DMS 273 (cell line): Measurements from ENCODE around the gene TNFRSF12A.
A peak's percentile ranks its signal among the peaks of the same experiment; 100 is the strongest.

ENCODE experiments used
- DNase-seq: peaks from one replicate; lab custom pipeline; 2025; ENCODE audit not compliant: unreplicated experiment; lab: John Stamatoyannopoulos, UW

The TNFRSF12A gene

GRCh38 chr16:2985893-2986355 is 34.2 kb upstream of the TNFRSF12A start:
- DNase-seq, result peak; percentile 98

GRCh38 chr16:2986623-2987188 is 33.5 kb upstream of the TNFRSF12A start:
- DNase-seq, result no peak

DNA sequence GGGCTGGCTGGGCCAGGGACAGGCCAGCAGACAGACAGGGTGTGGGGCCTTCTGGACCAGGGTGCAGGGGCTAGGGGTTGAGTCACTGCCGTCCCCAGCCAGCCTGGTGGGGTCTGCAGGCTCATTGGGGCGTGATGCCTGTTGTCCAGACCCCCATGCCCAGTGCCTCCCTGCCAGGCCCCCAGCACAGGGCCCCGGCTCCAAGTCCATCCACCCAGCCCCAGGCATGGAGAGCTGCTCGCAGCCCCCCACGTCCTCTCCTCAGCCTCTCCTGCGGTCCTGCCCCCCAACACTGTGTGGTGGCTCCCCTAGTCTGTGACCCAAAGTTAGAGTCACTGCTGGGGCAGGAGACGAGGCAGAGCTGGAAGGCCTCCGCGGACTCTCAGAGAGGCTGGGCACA is 32.9 kb upstream of the TNFRSF12A start:
- no peak for DNase-seq

DNA sequence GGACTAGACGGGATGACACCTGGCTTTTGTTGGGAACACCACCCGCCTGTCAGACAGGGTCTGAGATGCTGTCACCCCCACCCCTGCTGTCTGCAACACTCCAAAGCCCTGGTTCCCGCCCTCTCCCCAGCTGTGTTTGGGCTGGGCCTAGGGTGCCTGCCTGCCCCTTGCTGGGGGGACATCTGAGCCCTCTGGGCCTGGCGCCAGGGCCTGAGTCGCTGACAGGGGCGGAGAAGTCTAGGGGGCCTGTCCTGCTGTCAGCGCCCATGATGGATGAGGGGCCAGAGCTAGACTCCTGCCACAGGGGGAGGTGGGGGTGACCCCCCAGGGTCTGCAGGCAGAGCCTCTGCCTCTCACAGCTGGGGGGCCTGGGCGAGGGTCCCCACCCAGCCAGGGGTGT is 32.3 kb upstream of the TNFRSF12A start:
- DNase-seq, result peak; percentile 88

DNA sequence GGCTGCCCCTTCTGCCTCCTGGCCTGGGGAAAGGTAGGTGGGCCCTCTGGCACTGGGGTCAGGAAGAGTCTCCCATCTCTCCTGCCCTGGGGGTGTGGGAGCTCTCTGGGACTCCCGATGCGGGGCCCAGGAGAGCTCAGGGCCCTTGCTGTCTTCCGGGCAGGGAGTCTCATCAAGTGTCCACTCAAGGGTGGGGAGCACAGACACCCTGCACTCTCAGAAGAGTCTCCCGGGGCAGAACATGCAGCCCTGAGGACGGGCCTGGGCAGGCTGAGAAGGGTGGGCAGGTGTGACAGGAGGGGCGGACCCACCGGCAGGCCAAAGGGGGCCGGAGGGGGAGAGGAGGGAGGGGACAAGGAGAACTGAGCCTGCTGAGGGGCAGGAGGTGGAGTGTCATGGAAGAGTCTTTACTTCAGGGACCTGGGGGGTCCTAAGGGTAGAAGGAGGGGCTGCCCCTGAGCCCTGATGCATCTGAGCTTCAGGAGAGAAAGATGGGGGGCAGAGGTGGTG is 31.5 kb upstream of the TNFRSF12A start:
- no peak for DNase-seq

DNA sequence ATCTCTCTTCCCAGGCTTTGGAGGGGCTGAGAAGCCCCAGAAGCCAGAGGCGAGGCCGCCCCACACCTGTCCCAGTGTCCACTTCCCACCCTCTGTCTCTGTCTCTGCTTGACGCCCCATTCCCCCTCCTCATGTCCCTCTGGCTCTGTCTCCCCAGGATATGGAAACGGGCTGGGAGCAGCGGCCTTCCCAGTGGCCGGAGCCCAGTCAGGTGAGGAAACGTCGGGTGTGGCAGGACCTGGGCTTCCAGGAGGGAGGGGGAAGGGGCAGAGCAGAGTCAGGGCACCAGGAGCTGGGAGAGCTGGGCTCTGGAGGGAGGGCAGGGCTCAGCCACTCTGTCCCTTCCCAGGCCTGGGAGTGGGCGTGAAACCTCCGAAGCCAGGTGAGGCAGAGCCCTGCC is 29.3 kb upstream of the TNFRSF12A start:
- no peak for DNase-seq

DNA sequence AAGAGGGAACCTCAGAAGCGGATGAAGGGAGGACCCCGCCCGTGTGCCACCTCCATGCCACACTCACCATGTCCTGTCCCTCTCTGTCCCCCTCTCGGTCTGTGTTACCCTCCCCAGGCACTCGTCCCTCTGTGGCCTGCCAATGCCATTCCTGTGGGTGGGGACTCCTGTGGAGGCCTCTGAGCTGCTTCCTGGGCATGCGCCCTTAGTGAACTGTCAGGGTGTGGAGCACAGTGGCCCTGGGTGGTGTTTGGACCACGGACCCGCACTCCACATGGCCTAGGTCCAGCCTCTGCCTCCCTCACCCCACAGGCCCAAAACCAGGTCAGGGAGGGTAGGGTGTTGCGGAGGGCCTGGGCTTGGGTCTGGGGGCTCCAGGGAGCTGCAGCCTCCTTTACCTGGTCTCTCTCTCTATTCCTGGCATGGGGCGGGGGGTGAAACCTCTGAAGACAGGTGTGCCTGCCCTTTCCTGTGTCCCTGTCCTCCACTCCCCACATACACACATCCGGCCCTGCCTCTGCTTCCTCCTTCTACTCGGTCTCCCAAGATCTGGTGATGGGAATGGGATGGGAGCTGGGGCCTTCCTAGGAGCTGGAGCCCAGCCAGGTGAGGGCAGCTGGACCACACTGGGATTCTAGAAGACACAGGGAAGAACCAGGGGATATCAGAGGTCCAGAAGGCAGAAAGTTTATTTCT is 28.5 kb upstream of the TNFRSF12A start:
- DNase-seq, result no peak

DNA sequence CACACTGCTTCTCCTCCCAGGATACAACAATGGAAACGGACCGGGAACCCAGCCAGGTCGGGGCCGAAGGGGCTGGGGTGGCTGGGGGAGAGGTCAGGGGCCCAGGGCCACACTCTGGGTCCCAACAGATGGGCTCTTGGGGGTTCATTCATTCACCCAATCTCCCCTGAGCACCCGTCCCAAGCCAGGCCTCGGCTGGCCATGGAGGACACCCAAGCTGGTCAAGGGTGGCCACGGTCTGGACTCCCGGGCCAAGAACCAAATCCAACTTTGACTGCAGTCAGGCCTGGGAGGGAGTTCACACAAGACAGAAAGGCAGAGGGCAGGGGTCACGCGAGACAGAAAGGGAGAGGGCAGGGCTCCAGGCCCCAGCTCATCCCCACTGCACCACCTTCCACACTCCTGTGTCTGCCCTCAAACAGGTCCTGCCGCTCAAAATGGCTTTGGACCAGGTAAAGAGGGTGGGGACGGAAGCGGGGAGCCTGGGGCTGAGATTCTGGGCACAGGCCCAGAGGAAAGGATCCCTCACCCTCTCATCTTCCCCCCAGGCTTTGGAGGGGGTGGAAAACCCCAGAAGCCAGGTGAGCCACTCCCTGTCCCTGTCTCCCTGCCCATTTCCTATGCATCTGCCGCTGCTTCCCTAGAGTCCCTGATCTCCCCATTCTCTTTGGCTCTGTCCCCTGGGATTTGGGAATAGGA is 27.6 kb upstream of the TNFRSF12A start:
- DNase-seq, result no peak

DNA sequence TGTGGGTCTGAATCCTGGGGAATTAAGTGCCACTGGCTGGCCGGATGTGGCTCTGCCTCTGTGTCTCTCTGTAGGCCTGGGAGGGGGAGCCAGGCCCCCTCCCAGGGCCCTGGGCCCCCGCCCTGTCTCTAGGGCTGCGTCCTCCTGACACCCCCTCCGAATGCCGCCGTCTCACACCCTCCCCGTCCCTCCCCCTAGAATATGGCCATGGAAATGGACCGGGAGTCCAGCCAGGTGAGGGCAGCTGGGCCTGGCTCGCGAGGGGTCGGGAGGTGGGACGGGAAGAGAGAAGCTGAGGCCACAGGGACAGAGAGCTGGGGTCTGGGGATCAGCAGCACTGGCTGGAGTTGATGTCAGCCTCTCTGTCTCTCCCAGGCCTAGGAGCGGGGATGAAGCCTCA is 23.9 kb upstream of the TNFRSF12A start:
- DNase-seq, result no peak

DNA sequence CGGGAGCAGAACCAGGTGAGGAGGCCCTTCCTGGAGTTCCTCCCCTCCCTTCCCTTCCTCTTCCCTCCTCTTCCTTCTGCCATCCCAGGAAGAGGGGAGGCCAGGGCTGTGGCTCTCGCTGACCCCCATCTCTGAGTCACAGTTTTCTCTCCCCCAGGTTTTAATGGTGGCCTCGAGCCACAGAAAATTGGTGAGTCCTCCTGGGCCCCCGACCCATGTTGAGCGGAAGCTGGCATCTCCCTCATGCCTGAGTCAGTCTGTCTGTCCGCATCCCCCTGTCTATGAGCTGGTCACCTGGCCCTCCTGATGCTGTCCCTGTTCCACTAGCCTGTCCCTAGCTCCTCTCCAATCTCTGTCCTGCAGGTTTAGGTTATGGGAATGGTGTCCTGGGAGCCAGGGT is 20.2 kb upstream of the TNFRSF12A start:
- DNase-seq, result no peak

GRCh38 chr16:3000540-3000939 is 19.6 kb upstream of the TNFRSF12A start:
- no peak for DNase-seq

DNA sequence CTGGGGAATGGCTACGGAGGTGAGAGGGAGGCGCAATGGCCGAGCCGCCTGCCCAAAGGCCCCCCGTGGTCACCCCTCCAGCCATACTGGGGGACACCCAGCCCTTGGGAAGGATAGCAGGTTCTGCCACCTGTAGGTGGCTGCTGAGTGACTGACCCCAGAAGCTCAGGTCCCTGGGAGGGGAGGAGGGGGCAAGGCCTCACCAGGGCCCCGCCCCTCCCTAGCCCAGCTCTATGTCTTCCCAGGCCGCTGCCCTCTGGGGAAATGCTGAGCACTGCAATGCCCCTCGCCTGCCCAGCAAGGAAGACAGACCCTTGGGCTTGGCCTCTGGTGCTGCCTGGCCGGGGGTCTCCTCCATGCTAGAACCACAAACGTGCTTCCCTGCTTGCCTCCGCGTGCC is 18.9 kb upstream of the TNFRSF12A start:
- no peak for DNase-seq

DNA sequence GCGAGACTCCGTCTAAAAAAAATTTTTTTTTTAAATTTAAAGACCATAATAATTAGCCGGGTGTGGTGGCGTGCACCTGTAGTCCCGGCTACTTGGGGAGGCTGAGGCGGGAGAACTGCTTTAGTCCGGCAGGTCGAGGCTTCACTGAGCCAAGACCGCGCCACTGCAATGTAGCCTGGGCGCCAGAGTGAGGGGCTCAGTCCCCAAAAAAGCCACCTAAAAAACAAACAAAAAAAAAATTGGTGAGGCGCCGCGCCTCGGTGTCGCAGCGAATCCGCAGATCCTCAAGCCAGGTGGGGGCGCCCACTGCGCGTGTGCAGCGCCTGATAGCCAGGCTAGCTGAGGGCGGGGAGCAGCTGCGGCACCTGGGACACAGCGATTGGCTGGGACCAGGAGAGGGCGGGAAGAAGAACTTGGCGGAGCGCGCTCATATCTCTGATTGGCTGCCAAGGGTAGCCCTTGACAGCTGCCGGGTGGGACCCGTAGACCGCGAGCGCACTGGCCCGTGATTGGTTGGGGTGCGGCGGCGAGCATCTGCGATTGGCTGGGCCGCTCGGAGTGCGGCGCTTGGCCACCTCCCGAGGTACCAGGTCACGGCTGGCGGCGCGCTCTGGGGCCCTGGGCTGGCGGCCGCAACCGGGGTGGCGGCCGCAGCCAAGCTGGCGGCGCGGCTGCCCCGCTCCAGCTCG is 16.4 kb upstream of the TNFRSF12A start:
- peak; percentile 99 for DNase-seq

- peak; percentile 74 for DNase-seq
These were observed 15.8 kb upstream of the TNFRSF12A start for GRCh38 chr16:3004319-3004718.

DNA sequence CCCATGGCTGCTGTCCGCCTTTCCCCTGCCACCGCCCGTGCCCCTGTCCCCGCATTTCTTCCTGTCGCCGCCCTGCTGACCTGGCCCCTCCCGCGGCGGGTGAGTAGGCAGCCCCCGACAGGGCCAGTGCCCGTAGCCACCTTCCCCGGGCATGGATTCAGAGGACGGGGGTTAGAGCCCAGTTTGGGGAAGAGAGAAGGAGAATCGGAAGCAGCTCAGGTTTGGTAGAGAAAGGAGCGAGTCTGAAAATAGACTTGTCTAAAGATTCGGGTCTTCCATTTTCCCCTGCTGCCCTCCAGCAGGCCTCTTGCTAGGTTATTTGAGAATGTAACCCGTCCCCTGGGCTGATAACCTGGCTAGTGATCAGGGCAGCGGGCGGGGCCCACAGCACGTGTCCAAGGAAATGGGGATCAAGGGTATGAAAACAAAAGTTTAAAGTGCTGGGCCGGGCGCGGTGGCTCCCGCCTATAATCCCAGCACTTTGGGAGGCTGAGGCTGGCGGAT is 15.3 kb upstream of the TNFRSF12A start:
- peak; percentile 69 for DNase-seq

DNA sequence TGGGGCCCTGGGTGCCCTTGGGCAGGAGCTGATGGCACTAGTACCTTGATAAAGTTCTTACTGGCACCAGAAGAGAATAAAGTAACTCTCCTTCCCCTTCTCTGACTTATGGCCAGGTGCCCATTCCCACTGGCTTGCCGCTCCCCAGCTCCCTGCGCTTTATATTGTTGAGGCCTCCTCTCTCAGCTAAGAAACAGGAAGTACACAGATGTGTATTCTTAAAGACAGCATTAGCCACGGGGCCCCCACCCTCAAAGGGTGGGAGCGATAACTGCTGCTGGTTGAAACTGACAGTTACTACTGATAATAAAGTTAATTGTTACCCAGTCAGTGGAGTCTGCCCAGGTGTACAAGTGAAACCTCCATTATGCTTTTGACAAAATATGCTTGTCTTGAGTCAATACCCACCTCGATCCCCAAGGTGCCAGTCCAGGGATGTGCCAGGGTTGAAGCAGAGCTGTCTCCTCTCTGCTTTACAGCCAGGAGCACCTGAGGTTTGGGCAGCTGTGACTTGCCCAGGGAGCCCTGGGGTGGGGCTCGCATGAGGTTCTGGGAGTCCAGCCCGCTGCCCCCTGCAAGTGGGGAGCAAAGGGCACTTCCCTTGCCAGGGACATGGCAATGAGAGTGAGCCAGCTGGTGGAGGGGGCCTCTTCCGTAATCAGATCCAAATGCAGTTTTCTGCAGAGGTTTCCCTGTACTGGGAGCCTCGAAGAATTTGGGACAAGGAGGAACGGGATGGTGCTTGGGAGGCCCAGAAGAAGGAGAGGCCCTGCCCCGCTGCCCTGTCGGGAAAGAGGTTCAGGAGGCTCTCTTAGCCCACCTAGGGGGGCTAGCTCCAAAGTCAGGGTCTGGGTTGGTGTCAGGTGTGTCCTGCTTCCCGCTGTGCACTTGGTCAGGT is 12.9 kb upstream of the TNFRSF12A start:
- DNase-seq, result no peak

- DNase-seq, result no peak
These were observed 12.0 kb upstream of the TNFRSF12A start for GRCh38 chr16:3007957-3008689.

DNA sequence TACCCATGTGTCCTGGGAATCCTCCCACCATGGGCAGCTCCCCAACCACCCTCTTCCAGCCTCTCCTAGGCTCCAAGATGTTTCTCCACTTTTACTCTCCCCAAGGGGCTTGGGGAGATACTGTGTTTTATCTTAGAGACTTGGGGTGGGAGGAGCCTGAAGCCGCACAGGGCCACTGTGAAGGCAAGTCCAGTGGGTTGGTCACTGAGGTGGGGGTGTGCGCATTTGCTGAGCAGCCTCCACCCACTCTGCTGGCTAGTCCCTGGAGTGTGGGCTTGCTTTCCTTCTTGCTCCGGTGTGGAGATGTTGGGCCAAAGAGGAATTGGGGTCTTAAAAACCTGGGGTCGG is 11.5 kb upstream of the TNFRSF12A start:
- DNase-seq, result no peak

GRCh38 chr16:3009568-3010390 is 10.4 kb upstream of the TNFRSF12A start:
- no peak for DNase-seq
